ENCODE data around the gene LDLRAD4.

Gene LDLRAD4

DNA sequence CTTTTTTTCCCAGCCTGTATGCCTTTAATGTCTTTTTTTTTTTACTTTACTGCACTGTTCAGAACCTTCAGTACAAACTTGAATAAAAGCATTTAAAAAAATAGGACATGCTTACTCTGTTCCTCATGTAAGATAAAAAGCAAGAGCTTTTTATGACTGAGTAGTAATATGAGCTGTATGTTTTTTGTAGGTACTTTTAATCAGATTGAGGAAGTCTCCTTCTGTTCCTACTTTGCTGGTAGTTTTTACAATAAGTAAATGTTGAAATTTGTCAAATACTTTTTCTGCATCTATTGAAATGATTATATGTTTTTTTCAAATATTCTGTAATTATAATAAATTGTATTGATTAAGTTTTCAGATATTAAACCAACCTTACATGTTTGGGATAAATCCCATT lies 318.0 kb downstream of the LDLRAD4 start:
- no peak for DNase-seq (ENCODE audit: low read depth)

- DNase-seq (ENCODE audit: low read depth): no peak
These were observed 318.6 kb downstream of the LDLRAD4 start for GRCh38 chr18:13537022-13537780.

DNA sequence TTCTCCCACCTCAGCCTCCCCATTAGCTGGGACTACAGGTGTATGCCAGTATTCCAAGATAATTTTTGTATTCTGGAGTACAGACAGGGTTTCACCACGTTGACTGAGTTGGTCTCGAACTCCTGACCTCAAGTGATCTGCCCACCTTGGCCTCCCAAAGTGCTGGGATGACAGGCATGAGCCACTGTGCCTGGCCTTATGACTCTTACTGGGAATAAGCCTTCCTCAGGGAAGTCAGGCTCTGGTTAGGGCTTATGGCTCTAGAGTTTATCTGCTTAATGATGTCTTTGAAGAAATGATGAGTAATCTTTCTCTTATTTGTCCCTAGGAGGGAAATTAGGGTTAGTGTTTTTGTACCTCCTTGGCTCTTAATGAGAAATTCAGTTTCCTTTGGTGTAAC lies 320.1 kb downstream of the LDLRAD4 start:
- DNase-seq (ENCODE audit: low read depth): no peak

DNA sequence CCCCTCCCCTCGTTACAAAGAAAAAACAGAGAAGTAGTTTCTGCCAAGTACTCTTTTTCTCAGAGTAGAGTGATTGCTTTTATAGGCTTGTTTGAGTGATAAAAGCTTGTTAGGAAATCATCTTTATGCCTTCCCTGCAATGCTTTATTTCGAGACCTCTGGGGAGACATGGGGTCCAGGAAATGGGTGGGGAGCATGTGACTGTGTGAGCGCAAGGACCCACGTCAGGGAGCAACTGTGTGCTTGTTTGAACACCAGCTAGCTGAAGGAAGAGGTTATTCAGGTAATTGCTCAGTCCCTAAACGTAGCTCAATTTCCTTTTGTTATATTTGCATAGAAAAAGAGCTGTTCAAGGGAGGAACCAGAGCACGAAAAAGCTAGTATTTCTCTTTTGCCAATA lies 320.5 kb downstream of the LDLRAD4 start:
- DNase-seq (ENCODE audit: low read depth): peak; percentile 25

GRCh38 chr18:13539843-13540476 lies 321.4 kb downstream of the LDLRAD4 start:
- DNase-seq (ENCODE audit: low read depth): no peak

- DNase-seq (ENCODE audit: low read depth): no peak
These were observed 322.1 kb downstream of the LDLRAD4 start for GRCh38 chr18:13540477-13541182.

- DNase-seq (ENCODE audit: low read depth): no peak
These were observed 323.3 kb downstream of the LDLRAD4 start for GRCh38 chr18:13541621-13542519.

GRCh38 chr18:13542520-13542847 lies 323.9 kb downstream of the LDLRAD4 start:
- DNase-seq (ENCODE audit: low read depth): no peak

DNA sequence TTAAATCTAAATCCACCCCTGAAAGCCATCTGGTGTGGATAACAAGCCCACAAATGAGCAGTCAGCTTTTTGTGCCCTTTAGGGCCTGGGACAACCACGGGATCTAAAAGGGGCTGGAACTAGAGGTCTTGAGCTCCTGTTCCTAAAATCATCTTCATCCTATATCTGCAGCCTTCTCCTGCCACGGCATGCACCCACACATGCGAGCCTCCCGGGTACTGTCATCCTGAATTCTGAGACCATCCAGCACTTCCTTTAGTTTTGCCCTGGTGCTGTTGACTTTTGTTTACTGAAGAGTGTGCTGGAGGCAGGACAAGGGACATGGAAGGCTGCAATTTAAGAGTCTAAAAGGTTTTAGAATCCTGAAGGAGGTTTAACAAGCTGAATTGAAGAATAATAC lies 324.6 kb downstream of the LDLRAD4 start:
- no peak for DNase-seq (ENCODE audit: low read depth)

DNA sequence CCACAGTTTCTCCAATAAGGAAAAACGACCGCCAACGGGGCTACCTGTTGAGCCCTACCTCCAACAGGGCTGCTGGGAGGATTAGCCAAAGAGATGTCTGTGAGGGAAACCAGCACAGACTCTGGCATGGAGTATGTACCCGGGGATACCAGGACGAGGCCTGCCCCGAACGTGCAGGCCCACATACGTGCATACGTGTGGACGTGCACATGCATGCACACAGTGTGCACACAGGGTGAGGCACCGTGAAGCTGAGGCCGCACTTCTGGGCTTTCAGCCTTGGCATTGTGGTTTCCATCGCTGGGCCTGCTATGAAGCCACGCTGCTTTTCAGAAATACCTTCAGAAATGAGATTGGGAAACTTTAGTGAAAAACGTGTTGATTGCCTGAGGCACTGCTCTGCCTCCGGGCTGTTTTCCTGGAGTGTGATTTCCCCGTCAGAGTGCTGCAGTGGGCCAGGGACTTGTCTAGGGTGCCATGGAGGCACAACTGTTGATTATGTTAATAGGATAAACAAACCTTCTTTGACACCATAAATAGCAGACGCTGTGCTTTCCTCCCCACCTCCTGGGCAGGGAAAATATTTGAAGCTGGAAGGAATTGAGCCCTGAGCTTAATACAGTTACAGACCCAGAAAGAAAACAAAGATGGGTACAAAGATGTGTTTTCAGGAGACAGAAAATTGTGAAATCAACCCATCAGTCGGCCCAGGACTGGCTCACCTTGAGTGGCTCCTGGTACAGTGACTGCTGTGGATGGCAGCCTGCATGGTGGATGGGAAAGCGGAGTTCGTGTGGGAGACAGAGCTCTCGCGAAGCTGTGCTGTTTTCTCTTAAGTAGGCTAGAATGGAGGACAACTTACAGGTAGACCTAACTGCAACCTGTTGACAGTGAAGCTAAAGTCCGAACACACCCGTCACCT lies 325.5 kb downstream of the LDLRAD4 start:
- no peak for DNase-seq (ENCODE audit: low read depth)

DNA sequence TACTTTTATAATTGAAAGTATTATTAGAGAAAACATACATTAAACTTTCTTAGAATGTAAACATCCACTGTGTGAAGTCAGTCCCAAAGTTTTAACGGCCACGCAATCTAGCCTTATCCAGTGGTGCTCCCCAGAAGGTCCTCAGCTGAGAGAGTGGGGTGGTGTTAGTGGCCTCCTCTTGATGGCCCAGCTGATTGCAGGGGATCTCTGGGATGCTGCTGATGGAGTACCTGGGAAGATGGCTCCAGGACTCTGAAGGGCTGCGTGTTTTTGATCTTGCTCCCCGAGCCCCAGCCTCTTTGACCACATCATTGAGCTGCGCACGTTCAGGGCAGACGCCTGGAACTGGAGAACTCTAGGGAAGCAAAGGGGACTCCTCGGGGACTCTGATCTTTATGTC lies 326.4 kb downstream of the LDLRAD4 start:
- DNase-seq (ENCODE audit: low read depth): no peak

- DNase-seq (ENCODE audit: low read depth): no peak
These were observed 327.0 kb downstream of the LDLRAD4 start for GRCh38 chr18:13545514-13545913.

DNA sequence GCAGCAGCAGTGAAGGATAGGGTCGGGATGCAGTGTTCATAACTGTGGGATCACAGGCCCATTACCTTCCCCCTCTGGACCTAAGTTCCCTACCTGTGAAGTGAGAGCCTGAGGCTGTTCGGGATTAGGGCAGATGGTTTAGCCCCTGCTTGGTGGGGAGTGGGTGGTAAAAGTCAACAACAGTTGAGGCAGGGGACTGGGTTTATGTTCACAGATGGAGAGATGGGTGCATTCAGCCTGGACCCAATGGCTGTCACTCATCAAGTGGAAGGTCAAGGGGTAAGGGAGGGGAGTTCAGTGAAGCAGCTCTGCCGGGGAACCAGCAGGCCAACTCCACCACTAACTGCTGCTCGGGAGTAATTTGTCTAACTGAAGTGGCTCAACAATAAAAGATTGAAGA lies 327.4 kb downstream of the LDLRAD4 start:
- no peak for DNase-seq (ENCODE audit: low read depth)

DNA sequence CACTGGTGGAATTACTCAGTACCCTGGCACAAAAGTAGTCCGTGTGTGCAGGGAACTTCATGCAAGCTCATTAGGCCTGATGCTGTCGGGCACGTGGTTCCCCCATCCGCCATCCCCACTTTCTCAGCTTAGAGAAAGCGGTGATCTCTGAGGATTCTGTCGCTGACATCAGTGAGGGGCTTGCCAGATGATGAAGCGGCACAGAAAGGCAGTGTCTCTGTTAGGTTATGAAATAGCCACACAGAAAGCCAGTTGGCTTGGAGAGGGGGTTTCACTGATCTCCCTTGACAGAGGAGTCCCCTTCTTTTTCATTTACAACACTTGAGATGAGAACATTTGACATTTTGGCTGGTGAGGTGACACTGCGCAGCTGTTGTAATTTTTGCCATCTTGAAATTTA lies 328.1 kb downstream of the LDLRAD4 start:
- DNase-seq (ENCODE audit: low read depth): no peak

DNA sequence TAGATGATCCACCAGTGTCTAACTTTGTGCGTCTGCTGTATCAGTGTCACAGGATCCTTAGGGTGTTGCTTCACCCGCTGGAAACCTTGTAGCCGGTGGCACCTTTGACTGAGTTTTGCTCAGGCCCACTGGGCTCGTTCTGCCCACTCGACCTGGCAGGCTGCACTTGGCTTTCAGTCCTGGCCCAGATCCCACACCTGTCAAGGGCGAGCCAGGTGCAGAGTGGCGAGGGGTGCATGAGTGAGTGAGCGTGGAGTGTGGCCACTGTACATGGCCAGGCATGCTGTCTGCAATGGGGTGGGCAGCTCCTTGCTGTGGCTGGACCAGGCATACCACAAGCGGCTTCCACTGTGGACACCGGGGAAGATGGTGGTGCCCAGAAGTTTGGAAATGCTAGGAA lies 328.8 kb downstream of the LDLRAD4 start:
- DNase-seq (ENCODE audit: low read depth): no peak

GRCh38 chr18:13548106-13548819 lies 329.7 kb downstream of the LDLRAD4 start:
- no peak for DNase-seq (ENCODE audit: low read depth)

- DNase-seq (ENCODE audit: low read depth): no peak
These were observed 330.7 kb downstream of the LDLRAD4 start for GRCh38 chr18:13548966-13549879.

GRCh38 chr18:13549880-13550232 lies 331.3 kb downstream of the LDLRAD4 start:
- no peak for DNase-seq (ENCODE audit: low read depth)

All from T follicular helper cell (primary cell).